HG03342 (cell line): ENCODE measurements around the gene NDN.
"Not testable (repeated sequence)": the region's sequence is repeated elsewhere in the genome, so short reads cannot be mapped to it uniquely, and the experiment has no call there.

ENCODE experiments used
- ATAC-seq: cut with Tn5 transposase; IDR thresholded peaks from one replicate; pipeline ENCODE4 v1.9.1; 2021; ENCODE audit warnings: mild to moderate bottlenecking, moderate library complexity; ENCODE audit not compliant: unreplicated experiment

Gene NDN

GRCh38 chr15:23687143-23687470, at the start of gene NDN:
TSS of gene NDN (minus strand) at chr15:23687305. CDS start at chr15:23687217, 88 bp downstream.
- ATAC-seq = no peak

- no peak for ATAC-seq
These were observed 49.0 kb upstream of the NDN start for GRCh38 chr15:23736033-23736673.

- ATAC-seq = no peak
These were observed 47.8 kb upstream of the NDN start for GRCh38 chr15:23734862-23735261.

- not testable (repeated sequence) for ATAC-seq
These were observed 27.0 kb upstream of the NDN start for GRCh38 chr15:23713874-23714656.

GRCh38 chr15:23708332-23708731, 21.2 kb upstream of the NDN start:
- no peak for ATAC-seq

- no peak for ATAC-seq
These were observed 8.2 kb upstream of the NDN start for GRCh38 chr15:23695282-23695681.

- ATAC-seq = no peak
These were observed 7.5 kb upstream of the NDN start for GRCh38 chr15:23694592-23694991.

GRCh38 chr15:23690450-23690852, 3.3 kb upstream of the NDN start:
- ATAC-seq = no peak

- no peak for ATAC-seq
These were observed 2.9 kb upstream of the NDN start for GRCh38 chr15:23690015-23690414.

- ATAC-seq = no peak
These were observed 501 bp downstream of the NDN start for GRCh38 chr15:23686466-23687142.

- no peak for ATAC-seq
These were observed 15.6 kb downstream of the NDN start for GRCh38 chr15:23671481-23671880.

- ATAC-seq = no peak
These were observed 16.1 kb downstream of the NDN start for GRCh38 chr15:23670970-23671369.

- no peak for ATAC-seq
These were observed 23.9 kb downstream of the NDN start for GRCh38 chr15:23663232-23663631.

- no peak for ATAC-seq
These were observed 38.1 kb downstream of the NDN start for GRCh38 chr15:23648920-23649515.

- no peak for ATAC-seq
These were observed 39.4 kb downstream of the NDN start, which contains the start of gene MAGEL2 for GRCh38 chr15:23647421-23648370. TSS of gene MAGEL2 (minus strand) at chr15:23647867. CDS start at chr15:23647742, 125 bp downstream.

- no peak for ATAC-seq
These were observed 40.2 kb downstream of the NDN start for GRCh38 chr15:23647001-23647295.

GRCh38 chr15:23646165-23647000, 40.7 kb downstream of the NDN start:
- no peak for ATAC-seq

- ATAC-seq = no peak
These were observed 41.5 kb downstream of the NDN start for GRCh38 chr15:23645371-23646164.

- ATAC-seq = no peak
These were observed 42.3 kb downstream of the NDN start for GRCh38 chr15:23644829-23645228.
